Hematopoietic multipotent progenitor cell treated with erythropoietin and hydrocortisone succinate and interleukin-3 and kit ligand, for 8 days (in vitro differentiated cells): Measurements from ENCODE around the gene OR2Z1.

Experiments
- DNase-seq: peaks from one replicate; pipeline ENCODE4 v3.0.0-alpha.2; 2015

The OR2Z1 gene, protein sequence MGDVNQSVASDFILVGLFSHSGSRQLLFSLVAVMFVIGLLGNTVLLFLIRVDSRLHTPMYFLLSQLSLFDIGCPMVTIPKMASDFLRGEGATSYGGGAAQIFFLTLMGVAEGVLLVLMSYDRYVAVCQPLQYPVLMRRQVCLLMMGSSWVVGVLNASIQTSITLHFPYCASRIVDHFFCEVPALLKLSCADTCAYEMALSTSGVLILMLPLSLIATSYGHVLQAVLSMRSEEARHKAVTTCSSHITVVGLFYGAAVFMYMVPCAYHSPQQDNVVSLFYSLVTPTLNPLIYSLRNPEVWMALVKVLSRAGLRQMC

GRCh38 chr19:8721334-8721733, at the start of gene OR2Z1:
Gene OR2Z1 (plus strand): TSS chr19:8721634. CDS start chr19:8731029, 9,395 bp downstream.
- DNase-seq = no peak

- DNase-seq = no peak
Observed at GRCh38 chr19:8673276-8673891, 48.0 kb upstream of the OR2Z1 start.

GRCh38 chr19:8675066-8675465, 46.4 kb upstream of the OR2Z1 start:
- no peak for DNase-seq

DNA sequence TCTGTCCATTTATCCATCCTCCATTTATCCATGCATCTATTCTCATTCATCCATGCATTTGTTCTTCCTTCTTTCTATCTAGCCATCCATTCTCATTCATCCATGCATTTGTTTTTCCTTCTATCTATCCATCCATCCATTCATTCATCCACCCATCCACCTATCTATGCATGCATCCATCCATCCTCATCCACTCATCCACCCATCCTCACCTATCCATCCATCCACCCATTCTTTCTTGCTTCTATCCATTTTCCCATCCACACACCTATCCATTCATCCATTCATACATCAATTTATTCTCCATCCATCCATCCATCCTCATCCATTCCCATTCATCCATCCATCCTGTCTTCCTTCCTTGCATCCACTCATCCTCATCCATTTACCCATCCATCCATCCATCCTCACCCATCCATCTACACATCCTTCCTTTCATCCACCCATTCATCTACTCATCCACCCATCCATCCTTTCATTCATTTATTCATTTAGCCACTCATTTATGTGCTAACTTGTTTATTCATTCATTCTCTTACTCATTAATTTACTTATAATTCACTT, 43.1 kb upstream of the OR2Z1 start:
- no peak for DNase-seq

DNA sequence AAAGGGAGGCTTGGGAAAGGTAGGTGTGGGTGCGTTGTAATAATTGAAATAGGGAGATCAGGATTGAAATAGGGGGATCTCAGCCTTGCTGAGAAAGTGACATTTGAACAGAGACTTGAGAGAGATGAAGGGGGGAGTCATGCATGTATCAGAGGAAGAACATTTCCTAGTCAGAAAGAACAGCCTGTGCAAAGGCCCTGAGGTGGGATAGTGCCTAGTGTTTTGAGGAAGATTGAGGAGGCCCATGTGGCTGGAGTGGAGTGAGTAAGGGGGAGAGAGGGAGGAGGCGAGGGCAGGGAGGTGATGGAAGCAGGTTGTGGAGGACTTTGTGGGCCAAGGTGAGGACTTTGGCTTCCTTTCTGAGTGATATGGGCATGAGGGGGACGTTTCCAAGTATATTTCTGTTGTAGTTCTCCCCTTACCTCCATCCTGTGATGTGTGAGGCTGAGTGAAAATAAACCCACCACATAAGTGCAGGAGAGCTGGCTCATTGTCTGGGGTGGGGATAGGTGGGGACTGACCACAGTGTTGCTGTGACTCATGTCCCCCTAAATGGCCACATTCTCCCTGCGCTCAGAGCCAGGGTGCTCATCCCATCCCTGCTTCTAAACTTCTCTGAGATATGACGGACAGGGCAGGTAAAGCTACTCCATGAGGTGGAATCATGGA, 40.6 kb upstream of the OR2Z1 start:
- no peak for DNase-seq

GRCh38 chr19:8681345-8682029, 39.9 kb upstream of the OR2Z1 start:
- DNase-seq = no peak

DNA sequence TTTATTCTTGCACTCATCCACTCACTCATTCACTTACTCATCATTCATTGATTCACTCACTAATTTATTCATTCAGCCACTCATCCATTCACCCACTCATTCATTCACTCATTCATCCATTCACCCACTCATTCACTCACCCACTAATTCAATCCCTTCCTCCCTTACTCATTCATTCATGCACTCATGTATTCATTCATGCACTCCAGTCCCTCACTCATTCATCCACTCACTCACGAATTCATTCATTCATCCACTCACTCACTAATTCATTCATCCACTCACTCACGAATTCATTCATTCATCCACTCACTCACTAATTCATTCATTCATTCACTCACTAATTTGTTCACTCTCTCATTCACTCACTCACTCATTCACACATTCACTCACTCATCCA, 39.0 kb upstream of the OR2Z1 start:
- DNase-seq = no peak

DNA sequence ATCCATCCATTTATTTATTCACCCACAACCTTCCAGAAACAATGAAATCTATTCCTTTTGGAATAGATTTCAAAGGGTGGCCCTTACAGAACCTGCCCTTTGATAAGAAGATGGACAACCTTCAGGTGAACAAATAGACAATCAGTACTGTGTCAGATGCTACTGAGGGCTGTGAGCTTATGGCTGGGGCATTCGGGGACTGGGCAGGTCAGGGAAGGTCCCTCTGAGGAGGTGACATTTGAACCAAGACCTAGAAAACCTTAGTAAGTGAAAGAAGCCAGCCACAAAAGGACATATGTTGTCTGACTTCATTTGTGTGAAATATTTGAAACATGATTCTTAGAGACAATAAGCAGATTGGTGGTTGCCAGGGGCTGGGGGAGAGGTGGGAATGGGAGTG, 38.5 kb upstream of the OR2Z1 start:
- DNase-seq = no peak

- no peak for DNase-seq
Observed at GRCh38 chr19:8684001-8684902, 37.2 kb upstream of the OR2Z1 start.

DNA sequence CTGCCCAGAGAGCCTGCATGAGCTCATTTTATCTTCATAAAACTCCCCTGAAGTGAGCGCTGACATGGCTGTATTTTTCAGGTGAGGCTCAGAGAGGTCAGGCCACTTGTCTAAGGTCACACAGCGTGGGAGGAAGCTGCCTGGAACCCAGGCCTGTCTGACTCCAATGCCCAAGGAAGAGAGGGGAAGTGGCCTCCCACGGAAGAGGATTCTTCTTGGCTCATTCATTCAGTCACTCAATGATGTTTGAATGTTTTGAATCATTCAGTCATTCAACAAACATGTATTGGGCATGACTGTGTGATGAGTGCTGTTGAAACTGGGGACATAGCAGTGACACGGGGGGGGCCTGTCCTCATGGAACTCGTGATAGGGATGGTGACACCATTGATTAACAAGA, 34.9 kb upstream of the OR2Z1 start:
- no peak for DNase-seq

- DNase-seq = no peak
Observed at GRCh38 chr19:8688930-8689329, 32.5 kb upstream of the OR2Z1 start.

DNA sequence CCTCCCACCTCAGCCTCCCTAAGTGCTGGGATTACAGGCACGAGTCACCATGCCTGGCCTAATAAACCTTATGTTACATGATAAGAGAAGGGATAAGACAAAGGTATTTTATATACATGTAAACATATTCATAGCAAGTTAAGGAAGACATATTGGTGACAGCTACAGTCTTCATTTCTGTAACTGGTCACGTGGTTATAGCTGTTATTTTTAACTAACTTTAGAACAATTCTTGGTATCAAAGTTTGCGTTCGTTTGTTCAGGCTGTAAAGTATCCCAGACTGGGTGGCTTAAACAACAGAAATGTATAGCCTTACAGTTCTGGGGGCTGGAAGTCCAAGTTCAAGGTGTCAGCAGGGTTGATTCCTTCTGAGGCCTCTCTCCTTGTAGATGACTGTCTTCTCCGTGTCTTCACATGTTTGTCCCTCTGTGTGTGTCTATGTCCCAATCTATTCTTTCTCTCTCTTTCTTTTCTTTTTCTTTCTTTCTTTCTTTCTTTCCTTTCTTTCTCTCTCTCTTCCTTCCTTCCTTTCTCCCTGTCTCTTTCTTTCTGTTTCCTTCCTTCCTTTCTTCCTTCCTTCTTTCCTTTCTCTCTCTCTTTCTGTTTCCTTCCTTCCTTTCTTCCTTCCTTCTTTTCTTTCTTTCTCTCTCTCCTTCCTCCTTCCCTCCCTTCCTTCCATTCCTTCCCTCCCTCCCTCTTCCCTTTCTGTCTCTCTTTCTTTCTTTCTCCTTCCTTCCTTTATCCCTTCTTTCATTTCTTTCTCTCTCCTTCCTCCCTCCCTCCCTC, 30.5 kb upstream of the OR2Z1 start:
- DNase-seq = no peak

GRCh38 chr19:8695501-8695900, 25.9 kb upstream of the OR2Z1 start:
- no peak for DNase-seq

- no peak for DNase-seq
Observed at GRCh38 chr19:8695911-8696310, 25.5 kb upstream of the OR2Z1 start.

DNA sequence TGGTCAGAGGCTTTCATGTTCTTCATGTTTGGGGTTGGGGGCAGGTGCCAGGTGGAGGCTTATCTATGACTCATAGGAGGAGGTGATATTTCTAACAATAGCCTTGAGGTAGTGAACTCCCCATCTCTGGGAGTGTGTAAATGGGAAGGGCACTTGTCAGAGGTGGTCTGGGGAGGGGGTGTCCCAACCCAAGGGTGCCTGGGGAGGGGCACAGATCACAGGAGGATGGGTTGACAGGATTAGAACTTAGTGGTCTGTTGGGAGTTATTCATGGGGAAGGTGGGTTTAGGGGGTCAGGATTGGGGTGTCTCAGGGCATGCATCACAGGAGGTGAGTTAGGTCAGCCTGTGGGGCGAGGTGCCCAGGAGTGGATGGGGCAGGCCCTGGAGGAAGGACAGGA, 24.4 kb upstream of the OR2Z1 start:
- no peak for DNase-seq

DNA sequence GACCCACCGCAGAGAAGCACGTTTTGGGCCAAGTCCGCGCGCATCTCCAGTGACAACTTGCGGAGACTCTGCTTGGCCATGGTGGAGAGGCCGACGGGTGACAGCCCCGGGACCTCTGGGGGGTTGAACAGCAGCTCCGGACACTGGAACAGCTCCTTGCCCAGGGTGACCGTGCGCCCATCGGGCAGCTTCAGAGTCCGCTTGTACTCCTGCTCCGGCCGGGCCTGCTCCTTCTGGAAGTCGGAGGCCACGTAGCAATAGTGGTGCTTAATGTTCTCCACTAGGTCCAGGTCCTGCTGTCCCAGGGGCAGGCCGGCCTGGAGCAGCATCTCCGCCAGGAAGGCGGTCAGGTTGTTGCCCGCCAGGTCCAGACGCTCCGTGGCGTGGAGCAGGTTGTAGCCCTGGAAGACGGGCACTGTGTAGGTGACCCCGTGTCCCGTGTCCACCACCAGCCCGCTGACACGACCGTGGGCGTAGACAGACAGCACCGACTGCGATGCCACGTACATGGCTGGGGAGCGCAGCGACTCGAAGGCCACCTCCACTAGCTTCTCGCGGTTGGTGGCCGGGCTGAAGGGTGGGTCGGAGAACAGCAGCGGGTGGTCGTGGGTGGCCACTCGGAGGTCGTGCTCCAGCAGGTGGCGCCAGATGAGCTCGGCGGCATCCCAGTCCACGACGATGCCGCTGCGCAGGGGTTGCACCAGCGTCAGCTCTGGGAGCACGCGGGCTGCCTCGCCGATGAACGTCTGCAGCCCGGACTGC, 23.6 kb upstream of the OR2Z1 start:
- no peak for DNase-seq

- no peak for DNase-seq
Observed at GRCh38 chr19:8698433-8699063, 22.9 kb upstream of the OR2Z1 start, which contains the start of gene ACTL9. Gene ACTL9 (minus strand): TSS chr19:8698795. CDS start chr19:8698701, 94 bp downstream.

GRCh38 chr19:8699908-8700307, 21.5 kb upstream of the OR2Z1 start:
- DNase-seq = no peak

DNA sequence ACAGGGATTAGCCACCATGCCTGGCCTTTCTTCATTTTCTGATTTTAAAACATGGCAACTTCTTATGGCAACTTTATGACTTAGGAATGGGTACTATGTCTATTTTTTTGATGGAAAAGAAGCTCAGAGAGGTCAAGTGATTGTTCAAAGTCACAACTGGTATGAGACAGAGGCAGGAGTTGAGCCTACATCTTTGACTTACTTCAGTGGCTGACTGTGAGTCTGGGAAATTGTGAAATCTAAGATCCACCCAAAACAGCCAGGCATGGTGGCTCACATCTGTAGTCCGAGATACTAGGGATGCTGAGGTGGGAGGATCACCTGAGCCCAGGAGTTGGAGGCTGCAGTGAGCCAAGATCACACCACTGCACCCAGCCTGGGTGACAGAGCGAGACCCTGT, 20.5 kb upstream of the OR2Z1 start:
- DNase-seq = no peak

GRCh38 chr19:8702350-8702749, 19.1 kb upstream of the OR2Z1 start:
- peak; percentile 54 for DNase-seq
